ENCODE results near the gene LPCAT1. TPM values are rescaled to one million over a fixed set of nuclear protein-coding genes. Genes with fewer than 3 reads are reported as not detected.

LPCAT1 gene
- total RNA-seq, 5 donors from 2014 or later (not counting 1 experiment from before 2014, with no cell fraction given) = 27.9 to 57.7 (median 50.3) TPM

GRCh38 chr5:1545126-1545804 is 21.5 kb upstream of the LPCAT1 start:
- Mint-ChIP-seq H3K27me3 (peaks cover 0 to under 1% of the 10 kb centered on the region in 2 donors), H3K4me1 (peaks cover 0 to 8% (median 0%) of the 10 kb centered on the region in 3 donors), H3K36me3 (no peaks in the 10 kb centered on the region), H3K4me3 (no peak overlapping the region), H3K27ac (no peak overlapping the region), H3K9me3 (no peaks in the 10 kb centered on the region)
- no peak for DNase-seq
- ATAC-seq (replicated peaks in 1 of 4) = no peak
- no peaks in the 10 kb centered on the region for H3K36me3 ChIP-seq (ENCODE audit: control insufficient read depth in 2 of 2, extremely low read depth in 1 of 2, insufficient read depth in 1 of 2, low read length in 1 of 2)
- H3K27ac ChIP-seq (ENCODE audit: low read length) = no peak overlapping the region
- WGBS (ENCODE audit: insufficient coverage) = 78% methylated on average over 4 of the region's 4 CpGs
- H3K4me1 ChIP-seq (ENCODE audit: control insufficient read depth in 1 of 2, extremely low read depth in 1 of 2, insufficient read depth in 2 of 2, low read length in 2 of 2) = no peaks in the 10 kb centered on the region
- H3K4me3 ChIP-seq (ENCODE audit: control insufficient read depth in 1 of 2, extremely low read depth in 1 of 2, low read length in 1 of 2) = no peak overlapping the region
- H3K27me3 ChIP-seq (replicated peaks in 1 of 2; ENCODE audit: control insufficient read depth in 2 of 2, extremely low read depth in 1 of 2, insufficient read depth in 2 of 2, low read length in 1 of 2) = peaks cover 0 to 7% of the 10 kb centered on the region in 2 experiments
- H3K9me3 ChIP-seq = no peaks in the 10 kb centered on the region
- ChIA-PET CTCF (no interaction called here), POLR2A (no interaction called here)

- Mint-ChIP-seq H3K36me3 (no peaks in the 10 kb centered on the region), H3K4me3 (no peak overlapping the region), H3K9me3 (no peaks in the 10 kb centered on the region), H3K27ac (no peak overlapping the region), H3K27me3 (no peaks in the 10 kb centered on the region), H3K4me1 (peaks cover 0 to 8% (median 0%) of the 10 kb centered on the region in 3 donors)
- Histone ChIP-seq H3K36me3 (ENCODE audit: control insufficient read depth in 2 of 2, extremely low read depth in 1 of 2, insufficient read depth in 1 of 2, low read length in 1 of 2) (no peaks in the 10 kb centered on the region), H3K9me3 (no peaks in the 10 kb centered on the region), H3K27ac (ENCODE audit: low read length) (no peak overlapping the region), H3K4me3 (ENCODE audit: control insufficient read depth in 1 of 2, extremely low read depth in 1 of 2, low read length in 1 of 2) (no peak overlapping the region), H3K27me3 (replicated peaks in 1 of 2; ENCODE audit: control insufficient read depth in 2 of 2, extremely low read depth in 1 of 2, insufficient read depth in 2 of 2, low read length in 1 of 2) (peaks cover 0 to 4% of the 10 kb centered on the region in 2 experiments), H3K4me1 (ENCODE audit: control insufficient read depth in 1 of 2, extremely low read depth in 1 of 2, insufficient read depth in 2 of 2, low read length in 2 of 2) (peaks cover 0 to 3% of the 10 kb centered on the region in 2 experiments)
- DNase-seq = no peak
- ChIA-PET CTCF (interaction anchor here in 1 of 2 donors (0.7 kb wide), 1 partner anchor 126 kb away, joined by 6 read pairs; no protein-coding TSS in a partner anchor), POLR2A (interaction anchor here in 1 of 2 donors (0.6 to 0.7 kb wide), 2 partner anchors 67 to 209 kb away, joined by 3 to 4 read pairs; no protein-coding TSS in a partner anchor)
- WGBS (ENCODE audit: insufficient coverage) = 96% methylated on average over 11 of the region's 12 CpGs
- no peak for ATAC-seq (replicated peaks in 1 of 4)
These were observed 20.7 kb upstream of the LPCAT1 start for GRCh38 chr5:1544294-1544961.

GRCh38 chr5:1543398-1544293 is 19.9 kb upstream of the LPCAT1 start:
- ATAC-seq (replicated peaks in 1 of 4) (no peak), DNase-seq (no peak)
- no peak overlapping the region for H3K4me3 ChIP-seq (ENCODE audit: control insufficient read depth in 1 of 2, extremely low read depth in 1 of 2, low read length in 1 of 2)
- Mint-ChIP-seq H3K4me3 (no peak overlapping the region), H3K27me3 (no peaks in the 10 kb centered on the region), H3K9me3 (no peaks in the 10 kb centered on the region), H3K4me1 (peaks cover 0 to 9% (median 0%) of the 10 kb centered on the region in 3 donors), H3K27ac (no peak overlapping the region), H3K36me3 (no peaks in the 10 kb centered on the region)
- WGBS (ENCODE audit: insufficient coverage) = 87% methylated on average over 6 of the region's 8 CpGs
- peaks cover 0 to 3% of the 10 kb centered on the region in 2 experiments for H3K4me1 ChIP-seq (ENCODE audit: control insufficient read depth in 1 of 2, extremely low read depth in 1 of 2, insufficient read depth in 2 of 2, low read length in 2 of 2)
- H3K27ac ChIP-seq (ENCODE audit: low read length) = no peak overlapping the region
- H3K9me3 ChIP-seq = no peaks in the 10 kb centered on the region
- CTCF ChIA-PET = interaction anchor here in 1 of 2 donors (0.7 kb wide), 1 partner anchor 127 kb away, joined by 6 read pairs; no protein-coding TSS in a partner anchor
- no peaks in the 10 kb centered on the region for H3K36me3 ChIP-seq (ENCODE audit: control insufficient read depth in 2 of 2, extremely low read depth in 1 of 2, insufficient read depth in 1 of 2, low read length in 1 of 2)
- POLR2A ChIA-PET = interaction anchor here in 1 of 2 donors (0.6 to 0.7 kb wide), 2 partner anchors 66 to 208 kb away, joined by 3 to 4 read pairs; no protein-coding TSS in a partner anchor
- peaks cover 0 to 4% of the 10 kb centered on the region in 2 experiments for H3K27me3 ChIP-seq (replicated peaks in 1 of 2; ENCODE audit: control insufficient read depth in 2 of 2, extremely low read depth in 1 of 2, insufficient read depth in 2 of 2, low read length in 1 of 2)

GRCh38 chr5:1542781-1543180 is 19.0 kb upstream of the LPCAT1 start:
- DNase-seq (no peak), ATAC-seq (replicated peaks in 1 of 4) (no peak)
- WGBS (ENCODE audit: insufficient coverage) = no CpG with 5 or more reads among the region's 3 CpGs
- no peak overlapping the region for H3K4me3 ChIP-seq (ENCODE audit: control insufficient read depth in 1 of 2, extremely low read depth in 1 of 2, low read length in 1 of 2)
- H3K27me3 ChIP-seq (replicated peaks in 1 of 2; ENCODE audit: control insufficient read depth in 2 of 2, extremely low read depth in 1 of 2, insufficient read depth in 2 of 2, low read length in 1 of 2) = no peaks in the 10 kb centered on the region
- POLR2A ChIA-PET = no interaction called here
- no peaks in the 10 kb centered on the region for H3K9me3 Mint-ChIP-seq
- H3K27ac Mint-ChIP-seq = no peak overlapping the region
- H3K27ac ChIP-seq (ENCODE audit: low read length) = no peak overlapping the region
- no peaks in the 10 kb centered on the region for H3K36me3 Mint-ChIP-seq
- peaks cover 0 to 12% (median 0%) of the 10 kb centered on the region in 3 donors for H3K4me1 Mint-ChIP-seq
- H3K4me3 Mint-ChIP-seq = no peak overlapping the region
- no peaks in the 10 kb centered on the region for H3K9me3 ChIP-seq
- H3K27me3 Mint-ChIP-seq = no peaks in the 10 kb centered on the region
- CTCF ChIA-PET = no interaction called here
- H3K36me3 ChIP-seq (ENCODE audit: control insufficient read depth in 2 of 2, extremely low read depth in 1 of 2, insufficient read depth in 1 of 2, low read length in 1 of 2) = no peaks in the 10 kb centered on the region
- peaks cover 0 to 3% of the 10 kb centered on the region in 2 experiments for H3K4me1 ChIP-seq (ENCODE audit: control insufficient read depth in 1 of 2, extremely low read depth in 1 of 2, insufficient read depth in 2 of 2, low read length in 2 of 2)

- peaks cover 5 to 21% (median 9%) of the 10 kb centered on the region in 3 donors for H3K4me1 Mint-ChIP-seq
- WGBS (ENCODE audit: insufficient coverage) = 100% methylated on average over 3 of the region's 10 CpGs
- POLR2A ChIA-PET = no interaction called here
- DNase-seq = no peak
- Histone ChIP-seq H3K4me1 (ENCODE audit: control insufficient read depth in 1 of 2, extremely low read depth in 1 of 2, insufficient read depth in 2 of 2, low read length in 2 of 2) (peaks cover 0 to 7% of the 10 kb centered on the region in 2 experiments), H3K27ac (ENCODE audit: low read length) (no peak overlapping the region), H3K27me3 (replicated peaks in 1 of 2; ENCODE audit: control insufficient read depth in 2 of 2, extremely low read depth in 1 of 2, insufficient read depth in 2 of 2, low read length in 1 of 2) (no peaks in the 10 kb centered on the region), H3K36me3 (ENCODE audit: control insufficient read depth in 2 of 2, extremely low read depth in 1 of 2, insufficient read depth in 1 of 2, low read length in 1 of 2) (no peaks in the 10 kb centered on the region), H3K4me3 (ENCODE audit: control insufficient read depth in 1 of 2, extremely low read depth in 1 of 2, low read length in 1 of 2) (no peak overlapping the region), H3K9me3 (no peaks in the 10 kb centered on the region)
- H3K27me3 Mint-ChIP-seq = no peaks in the 10 kb centered on the region
- no peaks in the 10 kb centered on the region for H3K9me3 Mint-ChIP-seq
- H3K4me3 Mint-ChIP-seq = no peak overlapping the region
- ATAC-seq (replicated peaks in 1 of 4) = no peak
- CTCF ChIA-PET = no interaction called here
- no peaks in the 10 kb centered on the region for H3K36me3 Mint-ChIP-seq
- no peak overlapping the region for H3K27ac Mint-ChIP-seq
These were observed 18.1 kb upstream of the LPCAT1 start for GRCh38 chr5:1541702-1542400.

Data from T-cell (primary cell).